DOHH2 (cell line): ENCODE results near the gene GSS.

Experiments
- EZH2phosphoT487 ChIP-seq: fragments of 200-600 bp; sonication (generic); IDR thresholded peaks from 2 replicates; pipeline ENCODE4 v1.6.1; 2017; ENCODE audit warnings: borderline replicate concordance, mild to moderate bottlenecking, antibody characterized with exemption, low read length, moderate library complexity, mixed read lengths
- TF ChIP-seq, protein P1 (sequence below): fragments of 200-600 bp; sonication (generic); IDR thresholded peaks from one replicate; pipeline ENCODE4 v1.5.1; 2014; ENCODE audit warnings: antibody characterized with exemption, mild to moderate bottlenecking, low read depth, low read length; ENCODE audit not compliant: poor library complexity, severe bottlenecking

- TF ChIP-seq, protein P1, sequence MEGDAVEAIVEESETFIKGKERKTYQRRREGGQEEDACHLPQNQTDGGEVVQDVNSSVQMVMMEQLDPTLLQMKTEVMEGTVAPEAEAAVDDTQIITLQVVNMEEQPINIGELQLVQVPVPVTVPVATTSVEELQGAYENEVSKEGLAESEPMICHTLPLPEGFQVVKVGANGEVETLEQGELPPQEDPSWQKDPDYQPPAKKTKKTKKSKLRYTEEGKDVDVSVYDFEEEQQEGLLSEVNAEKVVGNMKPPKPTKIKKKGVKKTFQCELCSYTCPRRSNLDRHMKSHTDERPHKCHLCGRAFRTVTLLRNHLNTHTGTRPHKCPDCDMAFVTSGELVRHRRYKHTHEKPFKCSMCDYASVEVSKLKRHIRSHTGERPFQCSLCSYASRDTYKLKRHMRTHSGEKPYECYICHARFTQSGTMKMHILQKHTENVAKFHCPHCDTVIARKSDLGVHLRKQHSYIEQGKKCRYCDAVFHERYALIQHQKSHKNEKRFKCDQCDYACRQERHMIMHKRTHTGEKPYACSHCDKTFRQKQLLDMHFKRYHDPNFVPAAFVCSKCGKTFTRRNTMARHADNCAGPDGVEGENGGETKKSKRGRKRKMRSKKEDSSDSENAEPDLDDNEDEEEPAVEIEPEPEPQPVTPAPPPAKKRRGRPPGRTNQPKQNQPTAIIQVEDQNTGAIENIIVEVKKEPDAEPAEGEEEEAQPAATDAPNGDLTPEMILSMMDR: no peak
- TF ChIP-seq EZH2phosphoT487: no peak
Observed at GRCh38 chr20:34949120-34949519, 6.5 kb downstream of the GSS start.
